Skeletal muscle satellite cell (primary cell): ENCODE data around the gene PLEK2. TPM values are rescaled to one million over a fixed set of nuclear protein-coding genes. Genes with fewer than 3 reads are reported as not detected.
"Not testable (repeated sequence)": the region's sequence is repeated elsewhere in the genome, so short reads cannot be mapped to it uniquely, and the experiment has no call there.

Source experiments
- H3K27me3 ChIP-seq: 2 replicates; pipeline ENCODE4 v1.7.0; 2013; ENCODE audit warnings: low read length; ENCODE audit not compliant: control insufficient read depth, insufficient read depth
- H3K36me3 ChIP-seq: 2 replicates; pipeline ENCODE4 v1.7.0; 2013; ENCODE audit warnings: mild to moderate bottlenecking, control low read depth, low read length; ENCODE audit not compliant: insufficient read depth
- H3K4me1 ChIP-seq: 2 replicates; pipeline ENCODE4 v1.7.0; 2013; ENCODE audit warnings: low read length; ENCODE audit not compliant: control insufficient read depth, insufficient read depth
- H3K4me2 ChIP-seq: 2 replicates; pipeline ENCODE4 v1.7.0; 2013; ENCODE audit warnings: mild to moderate bottlenecking, low read length
- H3K4me3 ChIP-seq: 2 replicates; pipeline ENCODE4 v1.7.0; 2013; ENCODE audit warnings: low read length
- H3K9ac ChIP-seq: 2 replicates; pipeline ENCODE4 v1.7.0; 2013; ENCODE audit warnings: mild to moderate bottlenecking, low read depth, low read length, moderate library complexity
- H3K9me3 ChIP-seq: replicated peaks from 2 replicates; pipeline ENCODE4 v1.7.0; 2013; ENCODE audit warnings: mild to moderate bottlenecking, control low read depth, low read length
- small RNA-seq: library from RNA; depleted of rRNA; stranded (forward); fragments of <200 nt; gene quantifications from one replicate; pipeline ENCODE3, GENCODE V24; 2012

The PLEK2 gene

DNA sequence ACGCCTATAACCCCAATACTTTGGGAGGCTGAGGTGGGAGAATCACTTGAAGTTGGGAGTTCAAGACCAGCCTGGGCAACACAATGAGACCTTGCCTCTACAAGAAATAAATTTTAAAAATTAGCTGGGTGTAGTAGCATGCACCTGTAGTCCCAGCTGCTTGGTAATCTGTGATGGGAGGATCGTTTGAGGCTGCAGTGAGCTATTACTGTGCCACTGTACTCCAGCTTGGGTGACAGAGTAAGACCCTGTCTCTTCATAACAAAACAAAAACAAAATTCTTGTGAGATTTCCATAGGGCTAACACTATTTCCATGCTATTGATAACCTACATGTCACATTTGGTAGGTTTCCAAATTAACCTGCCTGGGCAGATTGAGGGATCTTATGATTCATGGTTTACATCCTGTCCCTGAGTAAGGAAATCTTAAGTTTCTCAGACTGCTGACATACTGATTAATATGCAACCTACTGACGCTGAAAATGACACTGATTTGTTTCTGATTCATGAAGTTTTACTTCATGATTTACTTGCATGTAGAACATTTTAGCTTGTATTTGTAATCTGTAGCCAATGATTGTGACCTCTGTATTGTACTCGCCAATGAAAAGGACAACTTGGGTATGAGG is 68.2 kb downstream of the PLEK2 start:
- no peak overlapping the region for H3K4me3 ChIP-seq
- H3K4me1 ChIP-seq = no peaks in the 10 kb centered on the region
- no peaks in the 10 kb centered on the region for H3K27me3 ChIP-seq
- H3K9me3 ChIP-seq = no peaks in the 10 kb centered on the region
- no peak overlapping the region for H3K9ac ChIP-seq
- H3K4me2 ChIP-seq = no peak overlapping the region
- peaks cover 64% of the 10 kb centered on the region for H3K36me3 ChIP-seq

DNA sequence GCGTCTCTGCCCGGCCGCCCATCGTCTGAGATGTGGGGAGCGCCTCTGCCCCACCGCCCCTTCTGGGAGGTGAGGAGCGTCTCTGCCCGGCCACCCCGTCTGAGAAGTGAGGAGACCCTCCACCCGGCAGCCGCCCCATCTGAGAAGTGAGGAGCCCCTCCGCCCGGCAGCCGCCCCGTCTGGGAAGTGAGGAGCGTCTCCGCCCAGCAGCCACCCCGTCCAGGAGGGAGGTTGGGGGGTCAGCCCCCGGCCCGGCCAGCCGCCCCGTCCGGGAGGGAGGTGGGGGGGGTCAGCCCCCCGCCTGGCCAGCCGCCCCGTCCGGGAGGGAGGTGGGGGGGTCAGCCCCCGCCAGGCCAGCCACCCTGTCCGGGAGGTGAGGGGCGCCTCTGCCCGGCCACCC is 70.7 kb downstream of the PLEK2 start:
- not testable (repeated sequence) for H3K4me3 ChIP-seq, H3K4me1 ChIP-seq, H3K9ac ChIP-seq, H3K4me2 ChIP-seq, H3K9me3 ChIP-seq, H3K27me3 ChIP-seq
- H3K36me3 ChIP-seq = peaks cover 69% of the 10 kb centered on the region

Small RNAs within 50 kb of the gene (small RNA-seq; reads per million reads assigned to genes)
- gene MIR5694 (not detected), gene RF00019 (not detected)
